ENCODE measurements around the gene UBQLN2.
"Not testable (repeated sequence)": the region's sequence is repeated elsewhere in the genome, so short reads cannot be mapped to it uniquely, and the experiment has no call there.

The UBQLN2 gene

GRCh38 chrX:56563231-56564161, at the start of gene UBQLN2:
UBQLN2 (plus strand) TSS chrX:56563627; CDS start chrX:56563874, 247 bp downstream.
- DNase-seq (ENCODE audit: low read depth), result peak; percentile 75
- TF ChIP-seq CTCF (conservative IDR thresholded peaks at IDR 0.05; ENCODE audit: control insufficient read depth, insufficient read depth, low read depth, low read length), result peak; percentile 32
- H3K4me3 ChIP-seq (ENCODE audit: control insufficient read depth, low read depth, low read length), result peak within 1 kb of the TSS; percentile 66

- DNase-seq (ENCODE audit: low read depth), result no peak
- TF ChIP-seq CTCF (conservative IDR thresholded peaks at IDR 0.05; ENCODE audit: control insufficient read depth, insufficient read depth, low read depth, low read length), result no peak
- no peak overlapping the region for H3K4me3 ChIP-seq (ENCODE audit: control insufficient read depth, low read depth, low read length)
Measured at GRCh38 chrX:56519642-56520041, 43.8 kb upstream of the UBQLN2 start.

- not testable (repeated sequence) for DNase-seq (ENCODE audit: low read depth); H3K4me3 ChIP-seq (ENCODE audit: control insufficient read depth, low read depth, low read length)
Measured at GRCh38 chrX:56529482-56530007, 33.9 kb upstream of the UBQLN2 start.

GRCh38 chrX:56530011-56530410, 33.4 kb upstream of the UBQLN2 start:
- H3K4me3 ChIP-seq (ENCODE audit: control insufficient read depth, low read depth, low read length), result no peak overlapping the region
- no peak for TF ChIP-seq CTCF (conservative IDR thresholded peaks at IDR 0.05; ENCODE audit: control insufficient read depth, insufficient read depth, low read depth, low read length)
- no peak for DNase-seq (ENCODE audit: low read depth)

- TF ChIP-seq CTCF (conservative IDR thresholded peaks at IDR 0.05; ENCODE audit: control insufficient read depth, insufficient read depth, low read depth, low read length), result no peak
- DNase-seq (ENCODE audit: low read depth), result no peak
- no peak overlapping the region for H3K4me3 ChIP-seq (ENCODE audit: control insufficient read depth, low read depth, low read length)
Measured at GRCh38 chrX:56550667-56551066, 12.8 kb upstream of the UBQLN2 start.

GRCh38 chrX:56554870-56555269, 8.6 kb upstream of the UBQLN2 start:
- DNase-seq (ENCODE audit: low read depth), result no peak
- H3K4me3 ChIP-seq (ENCODE audit: control insufficient read depth, low read depth, low read length), result no peak overlapping the region
- no peak for TF ChIP-seq CTCF (conservative IDR thresholded peaks at IDR 0.05; ENCODE audit: control insufficient read depth, insufficient read depth, low read depth, low read length)

- no peak for TF ChIP-seq CTCF (conservative IDR thresholded peaks at IDR 0.05; ENCODE audit: control insufficient read depth, insufficient read depth, low read depth, low read length)
- no peak overlapping the region for H3K4me3 ChIP-seq (ENCODE audit: control insufficient read depth, low read depth, low read length)
- DNase-seq (ENCODE audit: low read depth), result no peak
Measured at GRCh38 chrX:56557376-56557929, 6.0 kb upstream of the UBQLN2 start.

All from fibroblast of mammary gland (primary cell).